PC-9 (cell line): ENCODE data around the gene HSD11B1. TPM values are rescaled to one million over a fixed set of nuclear protein-coding genes. Genes with fewer than 3 reads are reported as not detected.

ENCODE experiments used
- BruUV-seq: library from RNA; stranded (reverse); fragments of 400-500 nt; replicated peaks from 2 replicates; lab custom pipeline; 2021; lab: Mats Ljungman, UMichigan
- CTCF ChIA-PET: fragments of 300-600 bp; sonication (Branson Sonifier 250); formaldehyde crosslinking; loops from one replicate; lab custom pipeline; 2022; ENCODE audit warnings: antibody characterized with exemption; lab: Charles Lee
- POLR2A ChIA-PET: fragments of 300-600 bp; sonication (Branson Sonifier 250); formaldehyde crosslinking; loops from one replicate; lab custom pipeline; 2022; ENCODE audit warnings: antibody characterized with exemption; ENCODE audit not compliant: unreplicated experiment; lab: Charles Lee
- DNase-seq, 2 experiments: peaks; one replicate each; pipeline versions ENCODE4 v3.0.0 to v3.0.0-alpha.2; 2015 to 2022; ENCODE audit warnings: mixed read lengths in 1 of 2
- H2AFZ ChIP-seq: fragments of 200-600 bp; sonication (generic); 2 replicates; pipeline ENCODE4 v1.8.1; 2017; ENCODE audit warnings: antibody characterized with exemption
- H3F3A ChIP-seq: fragments of 200-600 bp; sonication (generic); 2 replicates; pipeline ENCODE4 v1.8.1; 2017; ENCODE audit warnings: antibody characterized with exemption, mild to moderate bottlenecking, low read depth; ENCODE audit not compliant: insufficient read depth
- H3K27ac ChIP-seq: fragments of 200-600 bp; sonication (generic); 2 replicates; pipeline ENCODE4 v1.6.1; 2016; ENCODE audit warnings: mixed run types
- H3K27me3 ChIP-seq: fragments of 200-600 bp; sonication (generic); 2 replicates; pipeline ENCODE4 v1.6.1; 2016; ENCODE audit warnings: low read depth, mixed run types; ENCODE audit not compliant: insufficient read depth
- H3K36me3 ChIP-seq: fragments of 200-600 bp; sonication (generic); 2 replicates; pipeline ENCODE4 v1.6.1; 2016; ENCODE audit warnings: low read depth, mixed run types
- H3K4me1 ChIP-seq: fragments of 200-600 bp; sonication (generic); replicated peaks from 2 replicates; pipeline ENCODE4 v1.6.1; 2016; ENCODE audit warnings: mixed run types; ENCODE audit not compliant: insufficient read depth
- H3K4me2 ChIP-seq: fragments of 200-600 bp; sonication (generic); 2 replicates; pipeline ENCODE4 v1.6.1; 2017; ENCODE audit warnings: mixed run types
- H3K4me3 ChIP-seq: fragments of 200-600 bp; sonication (generic); 2 replicates; pipeline ENCODE4 v1.6.1; 2016; ENCODE audit warnings: mixed run types
- H3K79me2 ChIP-seq: fragments of 200-600 bp; sonication (generic); 2 replicates; pipeline ENCODE4 v1.6.1; 2017; ENCODE audit warnings: low read depth, mixed run types
- H3K9me2 ChIP-seq: fragments of 200-600 bp; sonication (generic); 2 replicates; pipeline ENCODE4 v1.8.1; 2017; ENCODE audit warnings: mild to moderate bottlenecking; ENCODE audit not compliant: insufficient read depth
- H3K9me3 ChIP-seq: fragments of 200-600 bp; sonication (generic); 2 replicates; pipeline ENCODE4 v1.8.1; 2016; ENCODE audit warnings: low read depth; ENCODE audit not compliant: insufficient read depth
- H4K20me1 ChIP-seq: fragments of 200-600 bp; sonication (generic); 2 replicates; pipeline ENCODE4 v1.8.1; 2017; ENCODE audit not compliant: insufficient read depth
- CTCF ChIP-seq: fragments of 200-600 bp; sonication (generic); conservative IDR thresholded peaks from 2 replicates; pipeline ENCODE4 v1.6.1; 2017; ENCODE audit warnings: mixed run types, antibody characterized with exemption, mild to moderate bottlenecking, moderate library complexity
- EZH2 ChIP-seq: fragments of 200-600 bp; sonication (generic); IDR thresholded peaks from 2 replicates; pipeline ENCODE4 v1.8.0; 2017; ENCODE audit warnings: antibody characterized with exemption, low read depth
- intact Hi-C: fragments of 100-400 bp; cut with micrococcal nuclease; formaldehyde crosslinking; loops from one replicate; pipeline ENCODE4 v1.10.0; 2022; ENCODE audit not compliant: unreplicated experiment
- total RNA-seq: library from RNA; stranded (reverse); gene quantifications from 2 replicates; pipeline ENCODE4 v1.2.3, GENCODE V29; 2021

The HSD11B1 gene
- total RNA-seq, 1 experiment from 2014 or later = not detected

- H3K4me2 ChIP-seq = no peak overlapping the region
- H2AFZ ChIP-seq = no peak overlapping the region
- no peaks in the 10 kb centered on the region for H4K20me1 ChIP-seq
- POLR2A ChIA-PET = no interaction called here
- H3K9me3 ChIP-seq = no peaks in the 10 kb centered on the region
- H3K27ac ChIP-seq = no peak overlapping the region
- TF ChIP-seq CTCF (no peak), EZH2 (no peak)
- BruUV-seq = no TSS peak
- no peak for DNase-seq
- H3K4me1 ChIP-seq = 0 out of 2 replicates have a peak, but pooled peaks cover under 1% of the 10 kb centered on the region
- 0 out of 2 replicates have a peak, but pooled peaks cover 4% of the 10 kb centered on the region for H3K9me2 ChIP-seq
- no peaks in the 10 kb centered on the region for H3F3A ChIP-seq
- no peaks in the 10 kb centered on the region for H3K36me3 ChIP-seq
- H3K4me3 ChIP-seq = no peak overlapping the region
- H3K27me3 ChIP-seq = no peaks in the 10 kb centered on the region
- H3K79me2 ChIP-seq = no peaks in the 10 kb centered on the region
- CTCF ChIA-PET = interaction anchor here (0.7 kb wide), 1 partner anchor 163 kb away, joined by 3 read pairs; no protein-coding TSS in a partner anchor
- intact Hi-C loops = no loop called here
These were observed 16.2 kb downstream of the HSD11B1 start for GRCh38 chr1:209720826-209721225.

GRCh38 chr1:209721323-209721722 lies 16.7 kb downstream of the HSD11B1 start:
- intact Hi-C loops = no loop called here
- no peak for DNase-seq
- Histone ChIP-seq H3K9me2 (0 out of 2 replicates have a peak, but pooled peaks cover 4% of the 10 kb centered on the region), H3K9me3 (no peaks in the 10 kb centered on the region), H3K4me2 (no peak overlapping the region), H3K27ac (no peak overlapping the region), H3K4me3 (no peak overlapping the region), H2AFZ (no peak overlapping the region), H3K79me2 (no peaks in the 10 kb centered on the region), H3K4me1 (no peaks in the 10 kb centered on the region), H3K36me3 (no peaks in the 10 kb centered on the region), H3K27me3 (no peaks in the 10 kb centered on the region), H3F3A (no peaks in the 10 kb centered on the region), H4K20me1 (no peaks in the 10 kb centered on the region)
- TF ChIP-seq EZH2 = no peak
- no peak for TF ChIP-seq CTCF
- CTCF ChIA-PET = interaction anchor here (0.7 kb wide), 2 partner anchors 74 to 164 kb away, joined by 3 to 7 read pairs; no protein-coding TSS in a partner anchor
- no TSS peak for BruUV-seq
- POLR2A ChIA-PET = no interaction called here

- Histone ChIP-seq H3K4me2 (no peak overlapping the region), H3K79me2 (no peaks in the 10 kb centered on the region), H3K4me1 (no peaks in the 10 kb centered on the region), H3K27ac (no peak overlapping the region), H3K4me3 (no peak overlapping the region), H3K9me3 (no peaks in the 10 kb centered on the region), H4K20me1 (no peaks in the 10 kb centered on the region), H3K9me2 (0 out of 2 replicates have a peak, but pooled peaks cover 4% of the 10 kb centered on the region), H3F3A (no peaks in the 10 kb centered on the region), H3K36me3 (no peaks in the 10 kb centered on the region), H3K27me3 (no peaks in the 10 kb centered on the region), H2AFZ (no peak overlapping the region)
- CTCF ChIA-PET = interaction anchor here (0.6 kb wide), 1 partner anchor 15 kb away, joined by 3 read pairs; no protein-coding TSS in a partner anchor
- no TSS peak for BruUV-seq
- POLR2A ChIA-PET = no interaction called here
- TF ChIP-seq CTCF = no peak
- no peak for TF ChIP-seq EZH2
- no peak for DNase-seq
- intact Hi-C loops = no loop called here
These were observed 18.6 kb downstream of the HSD11B1 start for GRCh38 chr1:209723265-209723664.
